GM18858 (cell line): ENCODE measurements around the gene C1orf35.
"Not testable (repeated sequence)": the region's sequence is repeated elsewhere in the genome, so short reads cannot be mapped to it uniquely, and the experiment has no call there.

Source experiments
- ATAC-seq: cut with Tn5 transposase; IDR thresholded peaks from one replicate; pipeline ENCODE4 v1.9.1; 2021; ENCODE audit not compliant: unreplicated experiment

C1orf35 gene

DNA sequence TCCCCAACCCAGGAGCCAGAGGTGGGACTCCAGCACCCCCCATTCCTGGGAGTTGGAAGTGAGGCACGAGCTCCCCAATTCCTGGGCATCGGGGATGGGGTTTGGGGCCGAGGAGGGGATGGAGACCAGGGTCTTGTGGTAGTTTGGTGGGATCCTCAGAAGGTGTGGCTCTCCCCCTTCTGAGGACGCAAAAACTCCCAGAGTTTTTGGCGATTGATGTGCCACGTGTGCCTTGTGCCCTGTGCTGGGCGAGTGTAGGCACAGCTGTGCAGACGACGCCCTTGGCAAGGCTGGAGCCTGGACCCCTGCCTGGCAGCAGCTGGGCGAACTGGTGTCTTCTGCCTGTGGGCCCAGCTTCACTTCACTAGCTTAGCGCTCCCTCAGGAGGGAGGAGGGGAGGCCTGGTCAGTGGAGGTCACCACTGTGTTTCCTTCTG is 39.6 kb upstream of the C1orf35 start:
- no peak for ATAC-seq

- ATAC-seq = no peak
Measured at GRCh38 chr1:228142155-228142691, 39.1 kb upstream of the C1orf35 start.

DNA sequence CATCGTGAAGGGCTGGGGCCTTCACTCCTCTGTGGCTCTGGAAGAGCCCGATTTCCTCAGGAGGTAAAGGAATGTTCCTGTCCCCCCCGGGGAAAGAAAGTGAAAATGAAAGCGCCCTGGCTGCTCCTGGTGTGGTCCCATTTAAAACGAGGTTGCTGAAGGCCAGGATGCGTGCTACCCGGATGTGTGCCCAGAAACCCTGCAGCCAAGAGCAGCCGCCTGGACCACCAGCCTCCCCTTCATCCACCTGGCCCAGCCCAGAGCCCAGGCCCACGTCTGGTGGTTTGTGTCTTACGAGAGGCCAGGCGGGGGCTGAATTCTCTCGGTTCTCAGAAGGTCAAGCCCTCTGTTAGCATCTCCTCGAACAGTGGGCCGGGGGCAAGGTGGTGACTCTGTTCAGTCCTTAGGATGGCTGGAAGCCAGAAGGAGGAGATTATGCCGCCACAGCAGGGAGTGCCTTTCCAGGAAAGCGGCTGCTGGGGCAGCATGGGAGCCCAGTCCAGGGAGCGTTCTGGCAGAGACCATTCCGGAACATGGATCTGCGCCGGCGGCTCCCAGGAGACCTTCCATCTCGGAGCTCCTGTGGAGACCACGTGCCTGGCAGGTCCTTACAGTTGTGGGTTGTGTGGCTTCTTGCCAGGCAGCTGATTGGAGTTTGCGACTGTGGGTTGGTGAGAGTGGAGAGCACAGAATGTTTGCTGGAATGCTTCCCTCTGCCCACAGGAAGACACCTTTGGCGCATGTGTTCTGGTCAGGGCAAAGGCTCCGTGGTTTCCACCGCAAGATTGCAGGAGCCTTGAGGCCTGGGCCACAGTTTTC is 38.3 kb upstream of the C1orf35 start:
- no peak for ATAC-seq

DNA sequence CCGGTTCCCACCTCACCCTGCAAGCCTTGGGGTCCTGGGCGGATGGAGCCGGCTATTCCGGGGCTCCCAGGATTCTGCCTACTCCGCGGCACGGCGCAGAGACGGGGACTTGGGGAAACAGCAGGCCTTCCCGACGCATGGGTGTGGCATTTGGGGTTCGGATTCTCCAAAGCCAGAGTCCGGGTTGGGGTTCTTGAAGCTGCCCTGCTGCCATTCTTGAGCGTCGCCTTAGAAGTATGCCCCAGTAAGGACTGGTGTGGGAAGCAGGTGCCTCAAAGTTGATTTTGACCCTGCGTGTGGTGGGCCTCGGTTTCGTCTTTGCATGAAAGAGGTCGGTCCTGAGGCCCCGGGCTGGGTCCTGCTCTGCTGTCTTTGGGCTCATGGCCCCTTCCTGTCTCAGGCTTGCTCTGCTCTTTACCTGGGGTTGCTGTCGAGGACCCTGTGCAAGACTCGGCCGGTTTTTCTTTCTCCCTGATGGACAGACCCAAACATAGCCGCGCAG is 37.6 kb upstream of the C1orf35 start:
- ATAC-seq = no peak

- ATAC-seq = peak; percentile 88
Measured at GRCh38 chr1:228139931-228140723, 37.0 kb upstream of the C1orf35 start, which contains the start of gene GUK1. Gene GUK1, plus strand, starts transcription at chr1:228140279. Its CDS starts 24 bp downstream, at chr1:228140303.

GRCh38 chr1:228139406-228139930 is 36.3 kb upstream of the C1orf35 start:
- ATAC-seq = no peak

DNA sequence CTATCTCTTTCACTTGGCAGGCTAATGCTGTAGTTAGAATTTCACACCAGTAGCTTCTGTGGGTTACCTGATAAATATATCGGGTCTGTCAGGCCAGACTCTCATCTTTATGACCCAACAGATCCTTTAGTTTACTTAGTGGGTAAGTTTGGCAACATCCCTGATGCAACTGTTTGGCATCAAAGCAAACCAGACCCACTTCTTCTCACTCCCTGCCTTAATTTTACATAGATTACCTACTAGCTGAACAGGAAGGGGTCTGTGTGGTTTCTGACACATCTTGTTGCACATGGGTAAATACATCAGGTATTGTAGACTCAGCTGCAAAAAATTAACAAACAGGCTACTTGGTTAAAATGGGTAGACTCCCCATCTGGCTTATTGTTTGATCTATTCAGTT is 33.8 kb upstream of the C1orf35 start:
- no peak for ATAC-seq

- ATAC-seq = no peak
Measured at GRCh38 chr1:228134591-228134990, 31.5 kb upstream of the C1orf35 start.

DNA sequence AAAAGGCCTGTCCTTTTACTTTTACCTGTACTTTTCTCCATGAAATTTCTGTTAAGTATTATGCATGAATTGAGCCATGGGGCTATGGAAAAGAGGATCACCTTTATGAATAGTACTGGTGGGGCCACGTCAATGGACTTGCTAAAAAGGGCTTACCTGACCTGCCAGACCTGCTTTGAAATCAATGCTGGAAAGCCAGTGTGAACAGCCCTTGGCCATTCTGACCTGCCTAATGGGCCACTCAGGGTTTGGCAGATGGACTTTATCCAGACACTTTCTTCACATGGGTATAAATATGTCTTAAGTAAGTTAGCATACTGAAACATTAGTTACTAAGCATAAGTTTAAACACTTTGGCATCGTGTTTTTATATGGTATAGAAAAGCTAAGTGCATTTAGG is 28.6 kb upstream of the C1orf35 start:
- no peak for ATAC-seq

- no peak for ATAC-seq
Measured at GRCh38 chr1:228125185-228125584, 22.1 kb upstream of the C1orf35 start.

- ATAC-seq = no peak
Measured at GRCh38 chr1:228123505-228123904, 20.4 kb upstream of the C1orf35 start.

- ATAC-seq = no peak
Measured at GRCh38 chr1:228122921-228123441, 19.9 kb upstream of the C1orf35 start.

GRCh38 chr1:228120857-228121489 is 17.8 kb upstream of the C1orf35 start:
- no peak for ATAC-seq

DNA sequence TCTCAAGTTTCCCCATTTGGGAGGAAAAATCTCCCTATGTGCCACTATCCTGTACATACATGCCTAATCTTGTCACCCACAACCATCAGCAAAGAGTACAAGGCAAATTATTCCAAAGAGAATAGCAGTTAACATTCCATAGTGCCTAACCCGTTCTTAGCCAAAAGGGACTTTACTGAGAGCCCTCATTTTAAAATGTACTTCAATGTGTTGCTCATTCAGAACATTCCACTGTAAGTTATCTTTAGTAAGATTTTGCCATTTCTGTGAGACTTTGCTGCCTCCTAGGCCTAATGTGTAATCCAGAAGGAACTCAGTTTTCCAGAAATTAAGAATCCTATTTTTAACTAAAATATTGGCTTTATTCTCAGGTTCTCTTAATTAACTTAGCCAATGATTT is 17.2 kb upstream of the C1orf35 start:
- no peak for ATAC-seq

GRCh38 chr1:228118040-228118439 is 14.9 kb upstream of the C1orf35 start:
- no peak for ATAC-seq

DNA sequence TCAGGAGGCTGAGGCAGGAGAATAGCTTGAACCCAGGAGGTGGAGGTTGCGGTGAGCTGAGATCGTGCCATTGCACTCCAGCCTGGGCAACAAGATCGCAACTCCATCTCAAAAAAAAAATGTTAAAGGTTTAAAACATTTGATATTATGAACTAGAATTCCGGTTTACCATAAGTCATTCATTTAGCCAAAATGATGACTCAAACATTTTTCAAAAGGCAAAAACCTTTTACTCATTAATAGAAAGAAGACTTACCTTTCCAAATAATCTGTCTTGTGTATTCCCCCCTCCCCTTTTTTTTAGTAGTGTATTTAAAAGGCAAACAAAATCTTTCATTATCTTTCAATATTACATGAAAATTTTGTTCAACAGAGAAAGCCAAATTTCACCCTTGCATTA is 14.2 kb upstream of the C1orf35 start:
- ATAC-seq = no peak

DNA sequence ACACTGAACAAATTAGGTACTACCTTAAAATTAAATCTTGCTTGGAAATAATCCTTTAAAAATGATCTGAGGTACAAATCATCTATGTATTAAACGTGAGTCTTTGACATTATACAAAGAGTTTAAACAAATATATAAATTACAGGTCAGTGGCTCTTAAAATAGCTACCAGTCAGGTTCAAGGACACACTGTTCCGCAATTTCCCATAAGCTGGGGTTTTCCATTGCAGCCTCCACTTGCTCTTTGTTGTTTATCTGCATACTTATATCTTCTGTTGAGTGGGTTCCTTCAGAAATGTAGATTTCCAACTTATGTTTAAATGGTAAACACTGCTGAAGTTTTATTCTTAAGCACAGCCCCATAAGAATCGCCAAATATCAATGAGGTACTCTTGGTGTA is 11.7 kb upstream of the C1orf35 start:
- ATAC-seq = no peak

GRCh38 chr1:228112617-228113016 is 9.5 kb upstream of the C1orf35 start:
- no peak for ATAC-seq

DNA sequence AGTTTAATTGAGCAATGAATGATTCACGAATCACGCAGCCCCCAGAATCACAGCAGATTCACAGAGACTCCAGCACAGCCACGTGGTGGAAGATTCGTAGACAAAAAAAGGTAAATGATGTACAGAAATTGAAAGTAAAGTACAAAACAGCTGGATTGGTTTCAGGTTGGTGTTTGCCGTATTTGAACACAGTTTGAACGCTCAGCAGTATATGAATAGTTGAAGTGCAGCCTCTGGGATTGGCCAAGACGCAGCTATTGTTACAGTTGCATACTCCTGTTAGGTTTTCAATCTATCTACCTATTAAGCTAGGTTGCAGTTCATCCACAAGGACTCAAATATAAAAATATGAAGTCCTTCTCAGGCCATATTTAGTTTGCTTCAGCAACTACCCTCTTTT is 9.0 kb upstream of the C1orf35 start:
- ATAC-seq = no peak

GRCh38 chr1:228111315-228111714 is 8.2 kb upstream of the C1orf35 start:
- ATAC-seq = not testable (repeated sequence)

DNA sequence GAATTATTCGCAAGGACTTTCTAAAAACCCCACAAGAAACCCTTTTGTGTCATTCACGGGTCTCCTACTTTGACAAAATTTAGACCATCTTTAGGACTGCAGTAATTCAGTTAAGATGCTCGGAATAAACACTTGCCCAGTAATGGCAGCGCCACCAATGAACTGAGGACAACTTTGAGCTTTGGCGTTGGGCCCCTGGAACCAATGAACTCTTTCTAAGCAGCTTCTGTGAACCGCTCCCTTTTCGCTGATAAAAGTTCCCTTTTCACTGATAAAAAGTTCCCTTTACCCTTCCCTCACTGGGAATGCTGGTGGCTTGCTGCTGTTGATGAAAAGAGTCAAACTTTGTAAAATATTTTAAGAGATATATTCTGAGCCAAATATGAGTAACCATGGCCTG is 7.4 kb upstream of the C1orf35 start:
- ATAC-seq = no peak
